ENCODE results near the gene OSBP2.
"Not testable (repeated sequence)": the region's sequence is repeated elsewhere in the genome, so short reads cannot be mapped to it uniquely, and the experiment has no call there.

Gene OSBP2

DNA sequence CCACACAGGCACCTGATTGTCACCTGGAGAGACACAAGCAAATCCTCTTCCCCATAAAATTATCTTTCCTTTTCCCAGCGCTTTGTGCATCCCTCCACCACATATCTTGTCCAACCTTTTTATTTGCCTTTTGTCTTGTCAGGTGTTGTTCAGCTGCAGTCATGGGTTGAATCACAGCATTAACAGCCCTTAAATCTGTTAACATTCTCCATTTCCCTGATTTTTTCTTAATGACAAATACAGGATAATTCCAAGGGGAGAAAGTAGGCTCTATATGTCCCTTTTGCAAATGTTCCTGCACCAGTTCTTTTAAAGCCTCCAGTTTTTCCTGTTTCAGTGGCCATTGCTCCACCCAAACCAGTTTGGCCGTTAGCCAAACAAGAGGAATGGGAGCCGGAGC, 18.1 kb upstream of the OSBP2 start:
- not testable (repeated sequence) for DNase-seq (ENCODE audit: low read depth in 2 of 2)

DNA sequence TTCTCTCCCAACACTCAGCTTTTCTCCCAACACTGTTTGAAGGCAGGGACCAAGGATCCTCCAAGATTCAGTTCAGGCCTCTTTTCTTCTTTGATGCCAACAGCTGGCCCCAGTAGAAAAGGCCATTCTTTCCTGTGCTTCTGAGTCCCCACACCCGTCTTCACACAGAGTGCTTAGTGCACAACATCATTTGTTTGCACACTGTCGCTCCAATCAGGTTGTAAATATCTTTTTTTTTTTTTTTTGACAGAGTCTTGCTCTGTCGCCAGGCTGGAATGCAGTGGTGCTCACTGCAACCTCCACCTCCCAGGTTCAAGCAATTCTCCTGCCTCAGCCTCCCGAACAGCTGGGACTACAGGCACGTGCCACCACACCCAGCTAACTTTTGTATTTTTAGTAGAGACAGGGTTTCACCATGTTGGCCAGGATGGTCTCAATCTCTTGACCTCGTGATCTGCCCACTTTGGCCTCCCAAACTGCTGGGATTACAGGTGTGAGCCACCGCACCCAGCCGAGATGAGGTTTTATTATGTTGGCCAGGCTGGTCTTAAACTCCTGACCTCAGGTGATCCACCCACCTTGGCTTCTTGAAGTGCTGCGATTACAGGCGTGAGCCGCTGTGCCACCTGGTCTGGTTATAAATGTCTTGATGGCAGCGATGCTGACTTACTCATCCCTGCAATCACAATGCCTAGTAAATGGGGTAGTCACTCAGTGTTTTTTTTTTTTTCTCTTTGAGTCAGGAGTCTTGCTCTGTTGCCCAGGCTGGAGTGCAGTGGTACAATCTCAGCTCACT, 14.6 kb upstream of the OSBP2 start:
- DNase-seq (ENCODE audit: low read depth in 2 of 2) = not testable (repeated sequence)

DNA sequence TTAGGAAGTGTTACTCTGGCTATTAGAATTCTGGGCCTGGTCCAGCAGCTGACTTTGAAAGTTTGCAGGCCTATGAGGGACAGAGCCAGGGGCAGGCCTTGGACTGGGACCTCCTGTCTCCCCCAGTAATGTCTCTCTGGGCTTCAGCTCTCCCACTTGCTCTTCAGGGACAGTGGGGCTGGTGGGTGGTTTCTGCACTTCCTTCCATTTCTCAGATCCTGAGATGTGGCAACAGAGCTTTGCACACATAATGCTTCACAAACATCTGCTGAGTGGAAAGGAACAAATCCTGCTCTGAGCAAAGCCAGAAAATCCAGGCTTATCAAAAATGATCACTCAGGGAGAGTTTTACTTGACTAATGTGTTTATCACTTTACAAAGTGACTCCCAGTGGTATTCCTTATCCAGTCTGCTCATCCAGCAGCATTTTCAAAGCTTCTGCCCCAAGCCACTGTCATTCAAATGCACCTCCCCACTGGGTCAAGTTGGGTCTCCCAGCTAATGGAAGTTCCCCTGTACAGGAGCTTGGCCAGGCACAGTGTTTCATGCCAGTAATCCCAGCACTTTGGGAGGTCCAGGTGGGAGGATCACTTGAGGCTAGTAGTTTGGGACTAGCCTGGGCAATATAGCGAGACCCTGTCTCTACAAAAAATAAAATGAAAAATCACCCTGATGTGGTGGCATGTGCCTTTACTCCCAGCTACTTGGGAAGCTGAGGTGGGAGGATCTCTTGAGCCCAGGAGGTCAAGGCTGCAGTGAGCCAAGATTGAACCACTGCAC, 13.5 kb upstream of the OSBP2 start:
- DNase-seq (ENCODE audit: low read depth in 2 of 2) = no peak

DNA sequence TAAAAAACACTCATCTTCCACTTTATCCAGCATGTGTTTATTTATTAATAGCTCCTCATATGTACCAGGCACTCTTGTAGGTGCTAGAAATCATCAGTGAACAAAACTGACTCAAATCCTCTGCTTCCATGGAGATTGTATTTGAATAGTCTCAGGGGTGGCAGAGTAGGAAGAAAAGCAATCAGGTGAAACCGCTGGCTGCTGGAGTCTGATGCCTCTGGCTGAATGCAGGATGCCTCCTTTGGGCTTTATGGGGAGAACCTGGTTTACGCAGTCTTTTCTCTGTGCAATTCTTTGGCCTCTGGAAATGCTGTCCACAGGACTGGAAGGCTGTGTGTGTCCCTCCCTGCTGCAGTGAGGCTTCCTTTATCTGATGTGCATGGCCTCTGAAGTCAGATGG, 12.8 kb upstream of the OSBP2 start:
- no peak for DNase-seq (ENCODE audit: low read depth in 2 of 2)

DNA sequence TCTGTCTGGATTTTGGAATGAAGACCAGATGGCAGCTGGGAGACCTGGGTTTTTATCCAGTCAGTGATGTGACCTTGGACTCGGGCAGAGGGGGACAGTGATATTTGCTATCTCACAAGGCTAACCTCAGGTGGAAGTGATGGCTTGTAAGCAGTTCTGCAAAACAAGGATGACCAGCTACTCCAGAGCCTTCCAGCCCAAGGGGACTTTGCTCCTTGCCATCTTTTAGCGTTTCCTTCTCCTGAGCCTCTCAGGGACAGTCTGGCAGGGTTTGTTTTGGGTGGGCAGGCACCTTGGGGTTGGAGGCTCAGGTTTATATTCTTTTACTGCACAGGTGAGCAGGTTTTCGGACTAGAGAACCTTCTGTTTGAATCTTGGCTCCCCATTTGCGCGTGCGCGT, 9.5 kb upstream of the OSBP2 start:
- DNase-seq (ENCODE audit: low read depth in 2 of 2) = no peak

DNA sequence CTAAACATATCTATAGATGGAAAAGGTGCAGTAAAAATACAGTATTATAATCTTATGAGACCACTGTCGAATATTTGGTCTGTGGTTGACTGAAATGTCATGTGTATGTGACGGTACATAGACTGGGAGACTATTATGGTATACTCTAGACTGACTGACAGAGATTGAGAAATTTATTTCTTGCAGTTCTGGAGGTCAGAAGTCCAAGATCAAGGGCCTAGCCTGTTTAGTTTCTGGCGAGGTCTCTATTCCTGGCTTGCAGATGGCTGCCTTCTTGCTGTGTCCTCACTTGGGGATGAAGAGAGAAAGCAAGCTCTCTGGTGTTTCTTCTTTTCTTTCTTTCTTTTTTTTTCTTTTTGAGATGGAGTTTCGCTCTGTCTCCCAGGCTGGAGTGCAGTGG, 7.3 kb upstream of the OSBP2 start:
- DNase-seq (ENCODE audit: low read depth in 2 of 2) = no peak

DNA sequence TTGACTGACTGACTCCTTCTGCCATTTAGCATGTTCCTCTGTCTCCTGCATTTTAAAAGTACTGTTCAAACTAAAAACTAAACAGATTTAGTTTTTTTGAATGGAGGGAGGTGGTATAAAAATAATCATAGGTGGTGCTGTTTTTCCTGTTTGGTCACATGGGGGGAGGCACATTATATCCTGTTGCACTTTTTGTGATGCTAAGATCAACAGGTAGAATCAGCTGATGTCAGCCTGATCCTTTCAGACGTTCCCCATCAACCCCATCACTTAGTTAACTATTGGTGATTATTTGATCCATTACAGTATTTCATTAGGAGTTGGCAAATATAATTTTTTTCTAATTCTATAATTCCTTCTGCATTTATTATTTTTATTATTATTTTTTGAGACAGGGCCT, 5.1 kb upstream of the OSBP2 start:
- DNase-seq (ENCODE audit: low read depth in 2 of 2) = no peak

DNA sequence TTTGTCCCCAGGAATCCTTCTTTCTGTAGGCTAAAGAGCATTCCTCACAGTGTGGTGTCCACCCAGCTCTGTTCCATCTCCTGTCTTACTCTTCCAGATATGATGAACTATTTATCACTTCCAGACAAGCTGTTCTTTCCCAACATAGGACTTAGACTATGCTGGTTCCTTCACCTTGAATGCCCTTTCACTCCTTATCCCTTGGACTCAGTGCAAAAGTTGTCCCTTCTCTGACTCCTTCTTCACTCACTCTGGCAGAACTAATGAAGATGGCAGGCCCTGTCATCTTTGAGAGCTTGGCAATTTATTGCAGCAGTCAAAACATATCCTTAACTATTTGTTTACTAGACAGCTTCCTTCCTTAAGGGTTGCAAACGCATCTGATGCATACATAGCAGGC, 3.5 kb upstream of the OSBP2 start:
- DNase-seq (ENCODE audit: low read depth in 2 of 2) = no peak

DNA sequence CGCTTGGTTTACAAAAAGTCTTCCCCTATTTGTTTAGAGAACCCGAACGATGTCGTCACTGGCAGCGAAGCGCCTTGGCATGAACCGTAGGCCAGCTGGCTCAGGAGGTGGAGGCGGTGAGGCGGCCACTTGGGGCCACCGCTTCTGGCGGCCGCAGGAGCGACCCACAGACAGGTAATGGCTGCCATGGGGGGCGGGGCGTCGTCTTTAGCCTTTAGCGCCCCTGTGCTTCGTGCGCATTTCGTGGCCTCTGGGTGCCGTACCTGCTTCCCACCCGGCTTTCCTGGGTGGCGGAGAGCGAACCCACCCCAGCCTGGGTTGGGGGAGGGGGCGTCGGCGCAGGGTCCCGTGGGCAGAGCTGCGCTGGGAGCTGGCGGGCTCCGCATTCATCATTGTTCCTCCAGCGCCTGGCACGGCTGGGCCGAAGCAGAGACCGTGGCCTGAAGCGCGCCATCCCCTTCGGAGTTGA, 469 bp upstream of the OSBP2 start:
- DNase-seq (ENCODE audit: low read depth in 2 of 2) = no peak

DNA sequence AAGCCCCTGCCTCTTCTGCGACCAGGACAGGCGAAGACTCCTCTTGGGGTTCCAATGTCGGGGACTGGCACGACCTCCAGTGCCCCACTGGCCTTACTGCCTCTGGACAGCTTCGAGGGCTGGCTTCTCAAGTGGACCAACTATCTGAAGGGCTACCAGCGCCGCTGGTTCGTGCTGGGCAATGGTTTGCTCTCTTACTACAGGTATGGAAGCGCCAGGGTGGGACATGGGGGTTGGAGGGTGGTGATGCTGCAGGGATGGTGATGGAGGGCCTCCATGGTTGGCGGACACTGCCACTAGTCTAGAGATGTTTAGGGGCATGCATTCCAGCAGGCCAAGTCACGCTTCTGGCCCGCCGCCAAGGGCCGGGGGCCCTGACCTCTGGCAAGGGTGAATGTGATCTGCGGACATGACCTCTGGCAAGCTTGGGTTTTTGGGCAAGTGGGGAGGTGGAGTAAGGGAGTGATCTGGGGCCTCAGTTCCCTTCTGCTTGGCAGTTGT, 727 bp downstream of the OSBP2 start:
- DNase-seq (ENCODE audit: low read depth in 2 of 2) = no peak

DNA sequence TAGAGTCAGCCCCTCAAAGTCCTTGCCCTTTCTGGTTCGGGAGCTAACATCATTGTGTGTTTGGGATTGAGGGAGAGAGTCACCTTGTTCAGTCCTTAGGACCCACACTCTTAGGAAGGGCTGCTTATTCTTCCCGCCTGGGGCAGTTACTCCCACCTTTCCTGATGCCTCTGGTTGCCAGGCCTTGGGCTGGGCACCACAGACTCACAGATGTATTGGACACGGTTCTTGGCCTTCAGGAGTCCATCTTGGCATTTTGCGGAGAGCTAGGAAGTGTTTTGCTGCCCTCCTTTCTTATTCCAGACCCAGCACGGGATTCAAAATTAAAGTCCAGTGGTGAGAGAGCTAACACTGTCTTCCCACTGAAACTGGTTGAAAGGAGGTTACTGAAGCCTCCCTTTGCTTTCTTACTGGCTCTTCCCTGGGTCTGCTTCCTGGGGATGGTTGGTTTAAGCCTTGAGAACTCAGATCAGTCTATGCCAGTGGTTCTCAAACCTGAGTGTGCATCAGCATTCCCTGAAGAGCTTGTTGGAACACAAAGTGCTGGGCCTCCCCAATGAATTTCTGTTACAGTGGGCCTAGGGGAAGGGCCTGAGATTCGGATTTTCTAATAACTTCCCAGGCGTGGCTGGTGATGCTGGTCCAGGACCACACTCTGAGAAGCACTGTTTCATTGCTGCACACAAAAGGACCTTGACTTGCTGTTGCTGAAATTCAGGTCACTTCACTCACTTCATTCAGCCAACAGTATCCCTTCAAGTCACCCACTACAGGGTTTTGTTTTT, 1.4 kb downstream of the OSBP2 start:
- DNase-seq (ENCODE audit: low read depth in 2 of 2) = no peak

DNA sequence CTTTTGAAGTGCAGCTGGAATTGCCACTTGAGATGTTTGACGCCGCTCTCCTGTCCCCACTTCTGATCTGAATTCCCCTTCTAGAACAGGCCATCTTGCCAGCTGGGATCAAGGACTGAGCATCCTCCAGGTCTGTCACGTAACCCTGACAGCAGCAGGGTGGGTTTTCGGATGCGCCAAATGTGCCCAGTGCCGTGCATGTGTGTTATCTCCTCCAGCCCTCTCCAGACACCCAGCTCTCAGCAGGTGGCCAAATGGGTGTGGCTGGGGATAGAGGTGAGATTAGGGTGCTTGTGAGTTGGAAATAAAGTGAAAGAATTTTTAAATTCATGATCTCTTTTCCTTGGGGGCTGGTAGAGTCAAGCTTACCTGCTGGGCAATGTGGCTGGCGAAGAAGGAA, 3.3 kb downstream of the OSBP2 start:
- DNase-seq (ENCODE audit: low read depth in 2 of 2) = no peak

DNA sequence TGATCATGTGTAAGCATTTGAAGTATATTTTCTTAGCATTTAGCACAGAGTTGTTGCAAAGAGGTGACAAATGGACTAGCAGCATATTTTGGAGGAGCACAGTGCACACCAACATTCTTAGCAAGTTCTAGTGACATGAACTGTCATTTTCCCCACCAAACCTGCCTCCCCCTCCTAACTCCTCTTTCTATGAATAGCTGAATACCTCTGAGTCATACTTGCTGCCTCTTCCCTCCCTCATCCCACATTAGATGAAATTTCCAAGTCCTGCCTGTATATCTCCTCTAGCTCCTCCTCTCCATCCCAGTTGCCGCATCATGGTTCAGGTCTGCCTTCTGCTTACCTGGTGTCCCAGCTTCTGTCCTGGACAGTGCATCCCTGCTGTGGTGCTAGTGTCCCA, 7.2 kb downstream of the OSBP2 start:
- no peak for DNase-seq (ENCODE audit: low read depth in 2 of 2)

DNA sequence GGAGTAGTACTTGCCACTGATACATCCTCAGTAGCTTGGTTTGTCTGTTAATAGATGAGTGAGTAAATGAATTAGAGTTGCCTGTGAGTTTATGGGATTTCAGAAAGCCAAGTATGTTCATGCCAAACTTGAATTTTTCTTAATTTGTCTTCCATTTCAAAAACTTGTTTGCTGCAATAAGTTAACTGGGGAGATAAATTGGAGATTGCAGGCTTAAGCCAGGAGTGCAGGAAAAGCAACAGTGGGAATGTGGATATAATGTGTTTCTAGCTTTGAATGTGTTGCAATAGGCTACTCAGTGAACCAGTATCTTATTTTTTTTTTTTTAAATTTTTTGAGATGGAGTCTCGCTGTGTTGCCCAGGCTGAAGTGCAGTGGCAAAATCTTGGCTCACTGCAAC, 8.2 kb downstream of the OSBP2 start:
- DNase-seq (ENCODE audit: low read depth in 2 of 2) = no peak

DNA sequence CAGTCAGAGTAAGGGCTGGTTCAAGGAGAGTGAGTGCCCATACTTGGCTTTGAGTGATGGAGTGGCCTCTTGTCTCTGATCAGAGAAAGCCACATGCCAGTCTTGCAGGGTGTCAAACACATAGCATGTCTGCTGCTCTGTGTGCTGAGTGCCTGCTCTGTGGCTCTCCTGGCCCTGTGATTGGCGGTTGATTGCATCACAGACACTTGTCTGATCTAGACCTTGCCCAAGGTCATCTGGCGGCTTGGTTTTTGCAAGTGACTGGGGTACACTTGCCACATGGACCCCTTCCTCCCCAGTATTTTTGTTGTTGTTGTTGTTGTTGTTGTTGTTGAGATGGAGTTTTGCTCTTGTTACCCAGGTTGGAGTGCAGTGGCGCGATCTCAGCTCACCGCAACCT, 10.3 kb downstream of the OSBP2 start:
- no peak for DNase-seq (ENCODE audit: low read depth in 2 of 2)

DNA sequence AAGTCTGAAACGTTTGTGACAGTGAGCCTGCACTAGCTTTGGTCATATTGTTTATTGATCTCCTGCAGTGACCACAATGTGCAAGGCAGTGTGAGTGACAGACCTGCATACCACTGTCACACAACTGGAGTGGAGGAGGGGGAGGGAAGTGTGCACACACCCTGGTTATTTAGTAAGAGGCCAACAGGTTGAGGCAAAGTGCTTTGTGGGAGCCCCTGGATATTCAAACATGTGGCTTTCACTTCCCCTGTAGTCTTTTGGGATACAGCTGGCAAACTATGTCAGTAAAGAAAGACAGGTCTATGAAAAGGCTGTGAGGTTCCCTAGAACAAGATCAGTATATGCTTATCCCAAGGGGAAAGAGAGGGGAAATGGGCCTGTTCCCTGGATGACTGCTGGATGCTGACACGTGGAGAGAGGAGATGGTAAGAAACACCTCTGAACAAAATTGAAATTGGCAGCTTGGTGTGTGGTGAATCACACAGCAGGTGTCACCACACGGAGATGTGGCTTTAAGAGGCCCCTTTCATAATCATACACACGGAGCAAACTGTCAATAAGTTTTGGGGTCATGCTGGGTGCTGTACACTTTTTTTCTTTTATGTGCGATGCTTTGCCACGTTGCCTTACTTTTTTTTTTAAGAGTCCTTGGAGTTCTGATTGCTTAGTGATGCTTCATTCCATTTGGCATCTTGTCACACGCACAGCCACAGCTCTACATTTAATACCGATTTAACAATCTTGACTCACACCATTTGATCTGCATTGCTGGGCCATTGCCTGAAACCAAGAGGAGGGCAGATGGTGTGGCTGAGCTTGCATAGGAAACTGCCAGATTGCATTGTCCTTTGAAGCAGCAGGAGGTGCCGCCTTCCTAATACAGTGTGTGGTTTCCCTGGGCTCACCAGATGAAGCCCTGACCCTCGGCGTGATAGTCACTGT, 11.3 kb downstream of the OSBP2 start:
- peak; percentile 63 to 70 for DNase-seq (ENCODE audit: low read depth in 2 of 2)

DNA sequence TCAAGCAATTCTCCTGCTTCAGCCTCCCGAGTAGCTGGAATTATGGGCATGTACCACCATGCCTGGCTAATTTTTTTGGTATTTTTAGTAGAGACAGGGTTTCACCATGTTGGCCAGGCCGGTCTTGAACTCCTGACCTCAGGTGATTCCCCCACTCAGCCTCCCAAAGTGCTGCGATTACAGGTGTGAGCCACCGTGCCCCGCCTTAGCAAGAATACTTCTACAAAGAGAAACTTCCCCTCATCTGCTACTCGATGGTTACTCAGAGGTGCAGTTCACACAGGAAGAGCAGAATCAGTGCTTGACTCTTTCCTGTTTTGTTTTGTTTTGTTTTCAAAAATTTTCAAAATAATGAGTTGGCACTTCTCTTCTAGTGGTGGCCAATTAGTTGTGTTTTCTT, 15.3 kb downstream of the OSBP2 start:
- DNase-seq (ENCODE audit: low read depth in 2 of 2) = not testable (repeated sequence)

DNA sequence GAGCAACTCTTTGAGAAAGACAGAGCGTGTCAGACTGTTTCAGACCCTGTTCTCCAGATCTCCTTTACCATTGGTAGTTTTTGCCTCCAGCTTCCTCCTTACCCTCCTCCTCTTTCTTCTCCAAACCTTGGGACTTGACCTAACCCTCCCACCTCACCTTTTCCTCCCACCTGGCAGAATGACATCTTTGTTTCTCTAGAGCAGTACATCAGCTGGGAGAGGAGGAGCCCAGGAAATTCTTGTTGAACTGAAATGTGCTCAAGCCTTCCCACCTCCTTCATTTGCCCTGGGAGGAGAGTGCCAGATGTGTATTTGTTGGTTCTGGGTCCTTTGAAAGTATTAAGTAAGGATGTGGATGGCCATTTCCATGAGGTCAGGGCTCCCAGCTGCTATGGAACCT, 17.4 kb downstream of the OSBP2 start:
- DNase-seq (ENCODE audit: low read depth in 2 of 2) = no peak

DNA sequence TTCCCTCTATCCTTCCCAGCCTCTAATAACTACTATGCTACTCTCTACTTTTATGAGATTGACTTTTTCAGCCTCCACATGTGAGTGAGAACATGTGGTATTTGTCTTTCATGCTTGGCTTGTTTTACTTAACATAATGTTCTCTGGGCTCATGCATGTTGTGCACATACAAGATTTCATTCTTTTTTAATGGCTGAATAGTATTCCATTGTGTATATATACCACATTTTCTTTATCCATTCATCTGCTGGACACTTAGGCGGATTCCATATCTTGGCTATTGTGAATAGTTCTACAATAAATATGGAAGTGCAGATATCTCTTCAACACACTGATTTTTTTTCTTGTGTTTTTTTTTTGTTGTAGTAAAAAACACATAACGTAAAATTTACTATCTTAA, 19.4 kb downstream of the OSBP2 start:
- no peak for DNase-seq (ENCODE audit: low read depth in 2 of 2)

DNA sequence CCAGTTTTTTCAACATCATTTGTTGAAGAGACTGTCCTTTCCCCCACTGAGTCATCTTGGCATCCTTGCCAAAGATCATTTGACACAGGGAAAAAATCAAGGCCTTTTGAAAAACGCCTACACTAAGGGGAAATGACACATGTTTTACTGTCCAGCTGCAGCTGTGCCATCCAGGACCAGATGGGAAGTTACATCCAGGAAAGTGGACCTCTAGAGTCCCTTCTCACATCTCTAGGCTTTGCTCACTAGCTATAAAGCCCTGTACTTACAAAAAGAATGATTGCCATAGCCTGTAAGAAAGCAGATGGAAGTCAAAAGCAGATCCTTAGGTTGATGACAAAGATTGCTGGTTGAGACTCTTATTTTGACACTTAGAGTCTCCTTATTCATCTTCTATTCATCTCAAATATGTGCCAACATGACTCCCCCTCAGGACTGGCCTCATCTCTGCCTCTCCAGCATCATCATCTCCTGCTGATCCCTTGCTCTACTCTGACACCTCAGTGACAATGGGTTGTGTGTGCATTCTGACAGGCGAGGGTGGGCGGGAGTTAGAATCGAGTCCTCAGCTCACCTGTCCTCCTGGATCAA, 22.8 kb downstream of the OSBP2 start:
- DNase-seq (ENCODE audit: low read depth in 2 of 2) = peak; percentile 44 to 48

DNA sequence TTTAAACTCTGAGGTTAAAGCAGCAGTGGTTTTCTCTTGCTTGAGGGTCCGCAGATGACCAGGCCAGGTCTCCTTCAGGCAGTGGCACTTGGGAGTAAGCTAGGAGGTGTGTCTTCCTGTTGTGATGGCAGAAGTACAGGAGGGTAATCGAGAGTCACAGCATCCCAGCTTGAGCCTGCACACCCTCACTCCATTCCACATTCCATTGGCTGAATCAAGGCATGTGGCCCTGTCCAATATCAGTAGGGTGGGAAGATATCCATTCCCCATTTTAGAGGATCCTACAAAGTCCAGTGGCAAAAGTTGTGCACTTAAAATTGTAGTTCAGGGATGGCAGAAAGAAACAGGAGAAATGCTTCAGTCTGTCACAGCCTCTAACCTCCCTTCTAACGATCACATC, 23.3 kb downstream of the OSBP2 start:
- no peak for DNase-seq (ENCODE audit: low read depth in 2 of 2)

All from fibroblast of skin of left quadriceps (primary cell).